Measurements from ENCODE around the gene CACNB1. TPM values are rescaled to one million over a fixed set of nuclear protein-coding genes. Genes with fewer than 3 reads are reported as not detected.

Gene CACNB1
- polyA plus RNA-seq, 1 of the 3 experiments (the other 2 are of a cell fraction) = 7.4 TPM

DNA sequence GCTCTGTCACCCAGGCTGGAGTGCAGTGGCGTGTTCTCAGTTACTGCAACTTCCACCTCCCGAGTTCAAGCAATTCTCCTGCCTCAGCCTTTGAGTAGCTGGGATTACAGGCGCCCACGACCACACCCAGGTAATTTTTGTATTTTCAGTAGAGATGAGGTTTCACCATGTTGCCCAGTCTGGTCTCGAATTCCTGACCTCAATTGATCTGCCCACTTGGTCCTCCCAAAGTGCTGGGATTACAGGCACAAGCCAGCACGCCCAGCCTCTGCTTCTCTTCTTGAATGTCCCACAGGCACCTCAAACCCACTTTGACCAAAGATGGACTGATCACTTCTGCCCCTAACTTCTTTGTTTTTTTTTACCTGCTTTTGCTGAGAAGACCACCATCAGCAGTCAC lies 26.9 kb downstream of the CACNB1 start:
- CTCF ChIA-PET = interaction anchor here (1.5 to 7.6 kb wide), 3 partner anchors 18 to 186 kb away, joined by 3 to 96 read pairs (median 78); partner anchors contain the start of genes CACNB1 and RPL19
- Histone ChIP-seq H2AFZ (ENCODE audit: low read depth) (no peak overlapping the region), H3K9me3 (no peaks in the 10 kb centered on the region), H3K79me2 (ENCODE audit: insufficient read depth) (no peaks in the 10 kb centered on the region), H3K36me3 (replicated peaks in 1 of 2; ENCODE audit: control insufficient read depth in 1 of 2, insufficient read depth in 2 of 2, low read length in 1 of 2) (peaks cover 0 to 4% of the 10 kb centered on the region in 2 experiments), H3F3A (replicated peaks; ENCODE audit: insufficient read depth) (no peaks in the 10 kb centered on the region), H4K20me1 (ENCODE audit: insufficient read depth) (no peaks in the 10 kb centered on the region), H3K4me3 (ENCODE audit: low read depth in 2 of 2, low read length in 1 of 2) (no peak overlapping the region), H3K27me3 (ENCODE audit: insufficient read depth) (no peaks in the 10 kb centered on the region), H3K4me1 (ENCODE audit: control insufficient read depth in 1 of 2, insufficient read depth in 2 of 2, low read depth in 1 of 2, low read length in 1 of 2) (no peaks in the 10 kb centered on the region; a peak in 1 of 4 replicates), H3K9ac (no peak overlapping the region), H3K4me2 (no peak overlapping the region), H3K27ac (ENCODE audit: low read depth in 2 of 2, low read length in 1 of 2) (no peak overlapping the region), H3K9me2 (no peaks in the 10 kb centered on the region)
- 71% methylated on average over 6 of the region's 6 CpGs for WGBS (ENCODE audit: low lambda C conversion rate)
- no peak for TF ChIP-seq TCF12 (IDR thresholded peaks at IDR 0.05)
- TF ChIP-seq SIN3A (IDR thresholded peaks at IDR 0.05; ENCODE audit: borderline replicate concordance, low read depth, low read length) = no peak
- no peak for TF ChIP-seq EZH2phosphoT487 (IDR thresholded peaks at IDR 0.05; ENCODE audit: borderline replicate concordance, low read depth)
- TF ChIP-seq RAD21 (IDR thresholded peaks at IDR 0.05; ENCODE audit: low read length) = no peak
- no peak for TF ChIP-seq EP300 (IDR thresholded peaks at IDR 0.05; ENCODE audit: borderline replicate concordance in 1 of 2, low read depth in 1 of 2, low read length in 1 of 2)
- TF ChIP-seq GABPA (IDR thresholded peaks at IDR 0.05; ENCODE audit: low read depth) = no peak
- no peak for TF ChIP-seq RXRA (IDR thresholded peaks at IDR 0.05; ENCODE audit: borderline replicate concordance, low read depth)
- TF ChIP-seq POLR2AphosphoS5 (IDR thresholded peaks at IDR 0.05; ENCODE audit: low read depth, low read length) = no peak
- no peak for TF ChIP-seq MEF2A (IDR thresholded peaks at IDR 0.05; ENCODE audit: borderline replicate concordance, low read depth)
- POLR2A ChIA-PET = interaction anchor here (0.7 kb wide), 1 partner anchor 12 kb away, joined by 3 read pairs; no protein-coding TSS in a partner anchor
- no peak for DNase-seq

GRCh38 chr17:39170109-39170508 lies 27.4 kb downstream of the CACNB1 start:
- H3K9me3 ChIP-seq = no peaks in the 10 kb centered on the region
- no peaks in the 10 kb centered on the region for H3K9me2 ChIP-seq
- H3F3A ChIP-seq (replicated peaks; ENCODE audit: insufficient read depth) = no peaks in the 10 kb centered on the region
- no peak overlapping the region for H3K4me3 ChIP-seq (ENCODE audit: low read depth in 2 of 2, low read length in 1 of 2)
- CTCF ChIA-PET = interaction anchor here (0.6 to 7.6 kb wide), 5 partner anchors 17 to 560 kb away, joined by 3 to 96 read pairs (median 6); partner anchors contain the start of genes CACNB1 and RPL19
- no peak overlapping the region for H3K9ac ChIP-seq
- no peaks in the 10 kb centered on the region for H3K79me2 ChIP-seq (ENCODE audit: insufficient read depth)
- H2AFZ ChIP-seq (ENCODE audit: low read depth) = no peak overlapping the region
- H3K27ac ChIP-seq (ENCODE audit: low read depth in 2 of 2, low read length in 1 of 2) = no peak overlapping the region
- POLR2A ChIA-PET = interaction anchor here (0.7 kb wide), 1 partner anchor 12 kb away, joined by 3 read pairs; no protein-coding TSS in a partner anchor
- H3K4me1 ChIP-seq (ENCODE audit: control insufficient read depth in 1 of 2, insufficient read depth in 2 of 2, low read depth in 1 of 2, low read length in 1 of 2) = no peaks in the 10 kb centered on the region; a peak in 1 of 4 replicates
- no peak for TF ChIP-seq JUND (IDR thresholded peaks at IDR 0.05)
- no peak for TF ChIP-seq CTCF (IDR thresholded peaks at IDR 0.05)
- TF ChIP-seq POLR2AphosphoS5 (IDR thresholded peaks at IDR 0.05; ENCODE audit: low read depth, low read length) = no peak
- no peak for TF ChIP-seq RCOR1 (IDR thresholded peaks at IDR 0.05; ENCODE audit: low read length)
- no peak for TF ChIP-seq YY1 (IDR thresholded peaks at IDR 0.05; ENCODE audit: low read depth)
- TF ChIP-seq NRF1 (IDR thresholded peaks at IDR 0.05; ENCODE audit: low read depth, low read length) = no peak
- TF ChIP-seq TEAD4 (IDR thresholded peaks at IDR 0.05; ENCODE audit: borderline replicate concordance, insufficient read depth) = no peak
- no peak for TF ChIP-seq TCF12 (IDR thresholded peaks at IDR 0.05)
- TF ChIP-seq PBX3 (IDR thresholded peaks at IDR 0.05) = no peak
- TF ChIP-seq ELF1 (IDR thresholded peaks at IDR 0.05) = no peak
- TF ChIP-seq IRF3 (IDR thresholded peaks at IDR 0.05; ENCODE audit: low read depth, low read length) = no peak
- no peak for TF ChIP-seq RFX5 (IDR thresholded peaks at IDR 0.05; ENCODE audit: low read length)
- TF ChIP-seq, protein P1, sequence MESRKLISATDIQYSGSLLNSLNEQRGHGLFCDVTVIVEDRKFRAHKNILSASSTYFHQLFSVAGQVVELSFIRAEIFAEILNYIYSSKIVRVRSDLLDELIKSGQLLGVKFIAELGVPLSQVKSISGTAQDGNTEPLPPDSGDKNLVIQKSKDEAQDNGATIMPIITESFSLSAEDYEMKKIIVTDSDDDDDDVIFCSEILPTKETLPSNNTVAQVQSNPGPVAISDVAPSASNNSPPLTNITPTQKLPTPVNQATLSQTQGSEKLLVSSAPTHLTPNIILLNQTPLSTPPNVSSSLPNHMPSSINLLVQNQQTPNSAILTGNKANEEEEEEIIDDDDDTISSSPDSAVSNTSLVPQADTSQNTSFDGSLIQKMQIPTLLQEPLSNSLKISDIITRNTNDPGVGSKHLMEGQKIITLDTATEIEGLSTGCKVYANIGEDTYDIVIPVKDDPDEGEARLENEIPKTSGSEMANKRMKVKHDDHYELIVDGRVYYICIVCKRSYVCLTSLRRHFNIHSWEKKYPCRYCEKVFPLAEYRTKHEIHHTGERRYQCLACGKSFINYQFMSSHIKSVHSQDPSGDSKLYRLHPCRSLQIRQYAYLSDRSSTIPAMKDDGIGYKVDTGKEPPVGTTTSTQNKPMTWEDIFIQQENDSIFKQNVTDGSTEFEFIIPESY (IDR thresholded peaks at IDR 0.05; ENCODE audit: borderline replicate concordance, low read depth) = no peak
- no peaks in the 10 kb centered on the region for H3K27me3 ChIP-seq (ENCODE audit: insufficient read depth)
- H4K20me1 ChIP-seq (ENCODE audit: insufficient read depth) = no peaks in the 10 kb centered on the region
- H3K4me2 ChIP-seq = no peak overlapping the region
- 34% methylated on average over 4 of the region's 4 CpGs for WGBS (ENCODE audit: low lambda C conversion rate)
- H3K36me3 ChIP-seq (replicated peaks in 1 of 2; ENCODE audit: control insufficient read depth in 1 of 2, insufficient read depth in 2 of 2, low read length in 1 of 2) = peaks cover 0 to under 1% of the 10 kb centered on the region in 2 experiments
- DNase-seq = no peak
